MCF 10A (cell line): ENCODE results near the gene DKC1. TPM values are rescaled to one million over a fixed set of nuclear protein-coding genes. Genes with fewer than 3 reads are reported as not detected.
A peak's percentile ranks its signal among the peaks of the same experiment; 100 is the strongest.
"Not testable (repeated sequence)": the region's sequence is repeated elsewhere in the genome, so short reads cannot be mapped to it uniquely, and the experiment has no call there.

Source experiments
- BruUV-seq: library from RNA; stranded (reverse); fragments of 400-500 nt; replicated peaks from 2 replicates; lab custom pipeline; 2021; lab: Mats Ljungman, UMichigan
- CTCF ChIA-PET: fragments of 300-600 bp; sonication (Branson Sonifier 250); formaldehyde crosslinking; extraction: SDS; loops from one replicate; lab custom pipeline; 2021; ENCODE audit warnings: antibody characterized with exemption, inconsistent platforms; lab: Yijun Ruan, JAX
- POLR2A ChIA-PET: fragments of 300-600, 350-650 bp; sonication (Branson Sonifier 250); formaldehyde crosslinking; extraction: SDS; loops from one replicate; lab custom pipeline; 2020; ENCODE audit warnings: antibody characterized with exemption, inconsistent platforms; lab: Yijun Ruan, JAX
- DNase-seq: peaks from one replicate; pipeline ENCODE4 v3.0.0-alpha.2; 2018; ENCODE audit not compliant: unreplicated experiment
- H3K27ac Mint-ChIP-seq: one replicate; pipeline ENCODE4 v1.8.0; 2022; ENCODE audit warnings: mild to moderate bottlenecking, low read depth, mixed read lengths; ENCODE audit not compliant: unreplicated experiment
- H3K27me3 Mint-ChIP-seq: one replicate; pipeline ENCODE4 v1.8.0; 2022; ENCODE audit warnings: mixed read lengths; ENCODE audit not compliant: insufficient read depth, unreplicated experiment
- H3K36me3 Mint-ChIP-seq: one replicate; pipeline ENCODE4 v1.8.0; 2022; ENCODE audit warnings: mild to moderate bottlenecking, moderate library complexity, mixed read lengths; ENCODE audit not compliant: insufficient read depth, unreplicated experiment
- H3K4me1 Mint-ChIP-seq: one replicate; pipeline ENCODE4 v1.8.0; 2022; ENCODE audit warnings: mixed read lengths; ENCODE audit not compliant: insufficient read depth, unreplicated experiment
- H3K4me3 Mint-ChIP-seq: one replicate; pipeline ENCODE4 v1.8.0; 2022; ENCODE audit warnings: mild to moderate bottlenecking, moderate library complexity, mixed read lengths; ENCODE audit not compliant: unreplicated experiment
- H3K9me3 Mint-ChIP-seq: one replicate; pipeline ENCODE4 v1.8.0; 2022; ENCODE audit warnings: mixed read lengths; ENCODE audit not compliant: unreplicated experiment
- CTCF ChIP-seq: fragments of 200-600 bp; IDR thresholded peaks from one replicate; pipeline ENCODE4 v1.8.0; 2022; ENCODE audit warnings: antibody characterized with exemption, mild to moderate bottlenecking; ENCODE audit not compliant: unreplicated experiment
- intact Hi-C: fragments of 100-400 bp; cut with micrococcal nuclease; formaldehyde crosslinking; loops from 2 replicates; pipeline ENCODE4 v1.14.1; 2022
- total RNA-seq: library from RNA; stranded (reverse); gene quantifications from 2 replicates; pipeline ENCODE4 v1.2.3, GENCODE V29; 2022

The DKC1 gene
- total RNA-seq, 1 experiment from 2014 or later: 196 TPM

GRCh38 chrX:154822029-154822428, 59.4 kb downstream of the DKC1 start:
- DNase-seq: no peak
- H3K4me3 Mint-ChIP-seq: no peak overlapping the region
- H3K36me3 Mint-ChIP-seq: no peaks in the 10 kb centered on the region
- ChIA-PET CTCF (interaction anchor here (0.9 to 1.1 kb wide), 2 partner anchors 16 to 23 kb away, joined by 3 to 4 read pairs; partner anchors contain the start of gene MPP1), POLR2A (interaction anchor here (0.7 to 1.3 kb wide), 4 partner anchors 10 to 335 kb away, joined by 3 to 4 read pairs (median 3); partner anchors contain the start of gene MPP1)
- TF ChIP-seq CTCF: no peak
- no peaks in the 10 kb centered on the region for H3K9me3 Mint-ChIP-seq
- intact Hi-C loops: no loop called here
- H3K27me3 Mint-ChIP-seq: peaks cover 39% of the 10 kb centered on the region
- H3K4me1 Mint-ChIP-seq: no peaks in the 10 kb centered on the region
- H3K27ac Mint-ChIP-seq: no peak overlapping the region
- no TSS peak for BruUV-seq

GRCh38 chrX:154824638-154825037, 62.0 kb downstream of the DKC1 start:
- no peak overlapping the region for H3K27ac Mint-ChIP-seq
- peak; percentile 88 for DNase-seq
- no peak for TF ChIP-seq CTCF
- no peaks in the 10 kb centered on the region for H3K36me3 Mint-ChIP-seq
- intact Hi-C loops: no loop called here
- POLR2A ChIA-PET: interaction anchor here (0.7 to 2.2 kb wide), 6 partner anchors 13 to 62 kb away, joined by 3 to 18 read pairs (median 4); partner anchors contain the start of genes DKC1 and MPP1
- no peak overlapping the region for H3K4me3 Mint-ChIP-seq
- CTCF ChIA-PET: interaction anchor here (0.6 to 1.0 kb wide), 2 partner anchors 14 to 16 kb away, joined by 3 to 5 read pairs; no protein-coding TSS in a partner anchor
- BruUV-seq: no TSS peak
- H3K27me3 Mint-ChIP-seq: peaks cover 45% of the 10 kb centered on the region
- no peaks in the 10 kb centered on the region for H3K4me1 Mint-ChIP-seq
- no peaks in the 10 kb centered on the region for H3K9me3 Mint-ChIP-seq

GRCh38 chrX:154825586-154825985, 62.9 kb downstream of the DKC1 start:
- H3K4me3 Mint-ChIP-seq, DNase-seq, BruUV-seq, H3K27ac Mint-ChIP-seq, intact Hi-C loops, H3K9me3 Mint-ChIP-seq, H3K36me3 Mint-ChIP-seq, H3K4me1 Mint-ChIP-seq, CTCF ChIA-PET: not testable (repeated sequence)
- peaks cover 45% of the 10 kb centered on the region for H3K27me3 Mint-ChIP-seq
- POLR2A ChIA-PET: interaction anchor here (0.7 kb wide), 1 partner anchor 95 kb away, joined by 3 read pairs; no protein-coding TSS in a partner anchor

Other genes starting within 250 kb of the DKC1 start
- 40.9 and 45.3 TPM in 2 replicates for gene FAM3A, start 246.6 kb upstream of the DKC1 start, total RNA-seq
- 42.1 and 49.5 TPM in 2 replicates for gene G6PD, start 216.0 kb upstream of the DKC1 start, total RNA-seq
- gene IKBKG, start 215.2 kb upstream of the DKC1 start, total RNA-seq: 29.3 and 32.1 TPM in 2 replicates
- not detected in 2 replicates for gene CTAG1A, start 177.7 kb upstream of the DKC1 start, total RNA-seq
- not detected in 2 replicates for gene CTAG1B, start 143.6 kb upstream of the DKC1 start, total RNA-seq
- not detected in 2 replicates for gene CTAG2, start 109.3 kb upstream of the DKC1 start, total RNA-seq
- gene GAB3, start 11.8 kb upstream of the DKC1 start, total RNA-seq: 2.0 and 2.1 TPM in 2 replicates
- 11.8 and 12.7 TPM in 2 replicates for gene MPP1, start 42.6 kb downstream of the DKC1 start, total RNA-seq
- not detected in 2 replicates for gene SMIM9, start 71.8 kb downstream of the DKC1 start, total RNA-seq
- gene F8A1, start 123.5 kb downstream of the DKC1 start, total RNA-seq: 10.4 and 12.4 TPM in 2 replicates